ENCODE measurements around the gene CENPN. TPM values are rescaled to one million over a fixed set of nuclear protein-coding genes. Genes with fewer than 3 reads are reported as not detected.

Gene CENPN
- total RNA-seq, 1 experiment from 2014 or later, result 68.9 TPM

DNA sequence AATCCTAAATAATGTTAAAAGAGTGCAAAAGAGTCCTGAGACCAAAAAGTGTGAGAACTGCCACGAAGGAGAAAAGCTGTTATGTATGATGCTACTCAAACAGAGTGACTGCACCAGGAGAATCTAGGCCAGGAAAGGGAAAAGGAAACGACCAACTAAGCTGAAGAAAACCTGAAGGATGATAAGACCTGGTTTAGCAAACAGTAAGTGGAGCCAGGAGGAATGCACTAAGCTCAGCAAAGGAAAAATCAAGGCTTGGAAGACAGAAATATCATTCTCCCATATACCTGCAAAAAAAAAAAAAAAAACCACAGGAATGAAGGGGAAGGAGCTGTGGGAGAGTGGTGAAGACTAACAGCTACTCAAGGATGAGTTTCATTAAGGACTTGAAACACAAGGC is 21.4 kb upstream of the CENPN start:
- no TSS peak for BruUV-seq (replicated peaks)

DNA sequence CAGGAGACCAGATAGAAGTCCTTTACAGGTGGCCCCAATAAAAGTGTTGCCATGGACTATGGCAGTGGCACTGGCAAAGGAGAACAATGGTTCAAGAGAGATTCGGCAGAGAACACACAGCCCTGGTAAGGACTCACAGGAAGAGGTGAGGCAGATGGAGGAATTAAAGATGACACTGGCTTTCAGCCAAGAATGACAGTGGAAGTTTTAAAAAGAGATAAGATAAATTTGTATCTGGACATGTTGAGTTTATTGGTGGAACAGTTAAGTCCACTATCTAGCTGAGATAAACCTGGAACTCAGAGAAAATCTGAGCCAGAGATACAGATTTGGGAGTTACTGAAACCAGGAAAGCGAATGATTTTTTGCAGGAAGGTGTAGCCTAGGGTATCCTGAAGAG is 20.5 kb upstream of the CENPN start:
- CTCF ChIA-PET, result no interaction called here

More for the DNA sequence above, 21.4 kb upstream of the CENPN start:
- Histone ChIP-seq H3K27ac (no peak overlapping the region), H3F3A (ENCODE audit: insufficient read depth, low read depth) (peaks cover 4% of the 10 kb centered on the region), H3K4me3 (no peak overlapping the region), H3K9me2 (ENCODE audit: insufficient read depth) (no peaks in the 10 kb centered on the region), H3K9me3 (ENCODE audit: insufficient read depth, low read depth) (no peaks in the 10 kb centered on the region), H3K27me3 (ENCODE audit: insufficient read depth, low read depth) (no peaks in the 10 kb centered on the region), H3K79me2 (ENCODE audit: low read depth) (peaks cover 26% of the 10 kb centered on the region), H4K20me1 (ENCODE audit: insufficient read depth) (peaks cover 2% of the 10 kb centered on the region; the same call in 1 of the 2 replicates), H3K4me2 (no peak overlapping the region), H3K36me3 (ENCODE audit: low read depth) (no peaks in the 10 kb centered on the region; the same call in 1 of the 2 replicates), H2AFZ (no peak overlapping the region), H3K4me1 (replicated peaks; ENCODE audit: insufficient read depth) (no peaks in the 10 kb centered on the region)
- intact Hi-C loops (cut with micrococcal nuclease; ENCODE audit: unreplicated experiment), result no loop called here
- TF ChIP-seq EZH2 (IDR thresholded peaks at IDR 0.05; ENCODE audit: low read depth), result no peak
- TF ChIP-seq, protein P1, sequence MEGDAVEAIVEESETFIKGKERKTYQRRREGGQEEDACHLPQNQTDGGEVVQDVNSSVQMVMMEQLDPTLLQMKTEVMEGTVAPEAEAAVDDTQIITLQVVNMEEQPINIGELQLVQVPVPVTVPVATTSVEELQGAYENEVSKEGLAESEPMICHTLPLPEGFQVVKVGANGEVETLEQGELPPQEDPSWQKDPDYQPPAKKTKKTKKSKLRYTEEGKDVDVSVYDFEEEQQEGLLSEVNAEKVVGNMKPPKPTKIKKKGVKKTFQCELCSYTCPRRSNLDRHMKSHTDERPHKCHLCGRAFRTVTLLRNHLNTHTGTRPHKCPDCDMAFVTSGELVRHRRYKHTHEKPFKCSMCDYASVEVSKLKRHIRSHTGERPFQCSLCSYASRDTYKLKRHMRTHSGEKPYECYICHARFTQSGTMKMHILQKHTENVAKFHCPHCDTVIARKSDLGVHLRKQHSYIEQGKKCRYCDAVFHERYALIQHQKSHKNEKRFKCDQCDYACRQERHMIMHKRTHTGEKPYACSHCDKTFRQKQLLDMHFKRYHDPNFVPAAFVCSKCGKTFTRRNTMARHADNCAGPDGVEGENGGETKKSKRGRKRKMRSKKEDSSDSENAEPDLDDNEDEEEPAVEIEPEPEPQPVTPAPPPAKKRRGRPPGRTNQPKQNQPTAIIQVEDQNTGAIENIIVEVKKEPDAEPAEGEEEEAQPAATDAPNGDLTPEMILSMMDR (conservative IDR thresholded peaks at IDR 0.05), result no peak
- ChIA-PET CTCF (interaction anchor here (0.6 kb wide), 1 partner anchor 11 kb away, joined by 3 read pairs; no protein-coding TSS in a partner anchor), POLR2A (ENCODE audit: unreplicated experiment) (no interaction called here)
- no peak for DNase-seq

DNA sequence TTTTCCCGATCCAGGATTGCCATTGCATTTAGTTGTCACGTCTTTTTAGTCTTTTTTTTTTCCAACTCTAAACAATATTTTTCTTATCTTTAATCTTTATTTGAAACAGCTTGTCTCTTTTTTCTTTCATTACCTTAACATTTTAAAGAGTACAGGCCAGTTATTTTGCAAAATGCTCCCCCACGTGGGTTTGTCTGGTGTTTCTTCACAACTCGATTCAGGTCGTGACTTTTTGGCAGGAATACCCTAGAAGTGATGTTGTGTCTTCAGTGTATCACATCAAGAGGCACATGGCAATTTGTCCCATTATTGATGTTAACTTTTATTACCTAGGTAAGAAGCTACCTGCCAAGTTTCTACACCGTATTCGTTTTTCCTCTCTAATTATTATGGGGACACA is 18.3 kb upstream of the CENPN start:
- peaks cover 7% of the 10 kb centered on the region; the same call in 1 of the 2 replicates for H3K36me3 ChIP-seq (ENCODE audit: low read depth)
- H4K20me1 ChIP-seq (ENCODE audit: insufficient read depth), result no peaks in the 10 kb centered on the region
- H3K9me2 ChIP-seq (ENCODE audit: insufficient read depth), result no peaks in the 10 kb centered on the region
- no peaks in the 10 kb centered on the region; the same call in none of the 2 replicates for H3F3A ChIP-seq (ENCODE audit: insufficient read depth, low read depth)
- H3K4me2 ChIP-seq, result no peak overlapping the region
- no peaks in the 10 kb centered on the region for H3K27me3 ChIP-seq (ENCODE audit: insufficient read depth, low read depth)
- peaks cover 58% of the 10 kb centered on the region for H3K79me2 ChIP-seq (ENCODE audit: low read depth)
- no peak for DNase-seq
- 0 out of 2 replicates have a peak, but pooled peaks cover 4% of the 10 kb centered on the region for H3K4me1 ChIP-seq (replicated peaks; ENCODE audit: insufficient read depth)
- H2AFZ ChIP-seq, result no peak overlapping the region
- TF ChIP-seq, protein P1 (conservative IDR thresholded peaks at IDR 0.05), result no peak
- no peak for TF ChIP-seq EZH2 (IDR thresholded peaks at IDR 0.05; ENCODE audit: low read depth)
- H3K27ac ChIP-seq, result no peak overlapping the region
- POLR2A ChIA-PET (ENCODE audit: unreplicated experiment), result no interaction called here
- intact Hi-C loops (cut with micrococcal nuclease; ENCODE audit: unreplicated experiment), result no loop called here
- no peak overlapping the region for H3K4me3 ChIP-seq
- H3K9me3 ChIP-seq (ENCODE audit: insufficient read depth, low read depth), result no peaks in the 10 kb centered on the region
- CTCF ChIA-PET, result no interaction called here
- BruUV-seq (replicated peaks), result no TSS peak

More for the DNA sequence above, 20.5 kb upstream of the CENPN start:
- H3K27me3 ChIP-seq (ENCODE audit: insufficient read depth, low read depth), result no peaks in the 10 kb centered on the region
- no peak for DNase-seq
- no peaks in the 10 kb centered on the region for H3K4me1 ChIP-seq (replicated peaks; ENCODE audit: insufficient read depth)
- peaks cover 4% of the 10 kb centered on the region for H3F3A ChIP-seq (ENCODE audit: insufficient read depth, low read depth)
- H3K79me2 ChIP-seq (ENCODE audit: low read depth), result peaks cover 36% of the 10 kb centered on the region
- no peak overlapping the region for H3K4me3 ChIP-seq
- peaks cover 4% of the 10 kb centered on the region; the same call in 1 of the 2 replicates for H3K36me3 ChIP-seq (ENCODE audit: low read depth)
- BruUV-seq (replicated peaks), result no TSS peak
- TF ChIP-seq, protein P1 (conservative IDR thresholded peaks at IDR 0.05), result no peak
- no peak for TF ChIP-seq EZH2 (IDR thresholded peaks at IDR 0.05; ENCODE audit: low read depth)
- H3K27ac ChIP-seq, result no peak overlapping the region
- H3K9me2 ChIP-seq (ENCODE audit: insufficient read depth), result no peaks in the 10 kb centered on the region
- H2AFZ ChIP-seq, result no peak overlapping the region
- no peaks in the 10 kb centered on the region for H3K9me3 ChIP-seq (ENCODE audit: insufficient read depth, low read depth)
- no peaks in the 10 kb centered on the region for H4K20me1 ChIP-seq (ENCODE audit: insufficient read depth)
- POLR2A ChIA-PET (ENCODE audit: unreplicated experiment), result interaction anchor here (0.7 kb wide), 1 partner anchor 512 kb away, joined by 5 read pairs; no protein-coding TSS in a partner anchor
- H3K4me2 ChIP-seq, result no peak overlapping the region
- intact Hi-C loops (cut with micrococcal nuclease; ENCODE audit: unreplicated experiment), result no loop called here

Data from PC-9 (cell line).